ENCODE results near the gene SKOR1.

- TF ChIP-seq CTCF (IDR thresholded peaks at IDR 0.05; ENCODE audit: insufficient read depth, low read depth, low read length): no peak
- no peak for TF ChIP-seq EZH2 (IDR thresholded peaks at IDR 0.05; ENCODE audit: insufficient read depth, low read length)
Measured at GRCh38 chr15:67807836-67808235, 17.5 kb upstream of the SKOR1 start.
